Muscle layer of colon (tissue), 2 donors: ENCODE measurements around the gene C3orf80.
"Not testable (repeated sequence)": the region's sequence is repeated elsewhere in the genome, so short reads cannot be mapped to it uniquely, and the experiment has no call there.

Experiments used
- H3K27ac ChIP-seq: one replicate; pipeline ENCODE4 v1.7.0; 2013; ENCODE audit warnings: low read depth, mild to moderate bottlenecking, low read length, moderate library complexity
- H3K27me3 ChIP-seq, 2 donors: one replicate each; pipeline ENCODE4 v1.7.0; 2013; ENCODE audit warnings: low read length in 2 of 2, mild to moderate bottlenecking in 2 of 2; ENCODE audit not compliant: insufficient read depth in 2 of 2, control insufficient read depth in 1 of 2
- H3K36me3 ChIP-seq: one replicate; pipeline ENCODE4 v1.7.0; 2013; ENCODE audit warnings: mild to moderate bottlenecking, low read length; ENCODE audit not compliant: insufficient read depth
- H3K4me1 ChIP-seq: one replicate; pipeline ENCODE4 v1.7.0; 2013; ENCODE audit warnings: mild to moderate bottlenecking, low read length; ENCODE audit not compliant: insufficient read depth
- H3K4me3 ChIP-seq, 2 donors: one replicate each; pipeline ENCODE4 v1.7.0; 2013; ENCODE audit warnings: low read length in 2 of 2, low read depth in 1 of 2, mild to moderate bottlenecking in 1 of 2, moderate library complexity in 1 of 2
- H3K9ac ChIP-seq: one replicate; pipeline ENCODE4 v1.7.0; 2013; ENCODE audit warnings: low read length
- H3K9me3 ChIP-seq: one replicate; pipeline ENCODE4 v1.7.0; 2013; ENCODE audit warnings: mild to moderate bottlenecking, low read length
- donor health status: abdominal sarcoma.
- donor health status: Adenocarcinoma of cecum.

Gene C3orf80

DNA sequence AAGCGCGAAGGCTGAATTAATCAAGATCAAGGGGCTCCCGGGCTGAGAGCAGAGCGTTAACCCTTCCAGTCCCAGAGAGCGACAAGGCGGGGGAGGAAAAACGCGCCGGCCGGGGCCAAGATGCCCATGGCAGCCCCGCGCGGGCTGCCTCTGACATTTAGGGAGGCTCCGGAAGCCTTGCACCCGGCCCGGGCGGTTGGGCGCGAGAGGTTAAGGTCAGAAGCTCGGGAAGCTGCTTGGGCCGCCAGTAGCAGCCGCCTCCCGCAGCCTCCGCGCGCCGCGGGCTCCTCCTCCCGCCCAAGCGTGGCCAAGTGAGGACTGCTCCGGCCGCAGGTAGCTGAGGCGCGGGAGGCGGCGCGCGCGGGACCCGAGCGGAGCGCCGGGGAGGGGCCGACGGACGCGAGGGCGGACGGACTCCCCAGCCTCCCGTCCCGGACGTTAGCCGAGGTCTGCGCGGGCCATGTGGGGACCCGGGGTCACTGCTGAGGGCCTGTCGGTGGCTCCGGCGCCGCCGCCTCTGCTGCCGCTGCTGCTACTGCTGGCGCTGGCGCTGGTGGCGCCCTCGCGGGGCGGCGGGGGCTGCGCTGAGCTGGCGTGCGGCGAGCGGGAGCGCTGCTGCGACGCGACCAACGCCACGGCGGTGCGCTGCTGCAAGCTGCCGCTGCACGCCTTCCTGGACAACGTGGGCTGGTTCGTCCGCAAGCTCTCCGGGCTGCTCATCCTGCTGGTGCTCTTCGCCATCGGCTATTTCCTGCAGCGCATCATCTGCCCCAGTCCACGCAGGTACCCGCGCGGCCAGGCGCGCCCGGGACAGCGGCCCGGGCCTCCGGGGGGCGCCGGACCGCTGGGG, at the start of gene C3orf80:
C3orf80 (plus strand) TSS at position 247 of the 850 bp plus-strand sequence; CDS start at position 461, 214 bp downstream.
- H3K4me3 ChIP-seq: peak within 1 kb of the TSS; percentile 51 to 73
- peaks cover 16% of the 10 kb centered on the region for H3K4me1 ChIP-seq
- peak within 1 kb of the TSS; percentile 68 for H3K9ac ChIP-seq
- peak within 1 kb of the TSS; percentile 65 for H3K27ac ChIP-seq
- no peaks in the 10 kb centered on the region for H3K36me3 ChIP-seq
- H3K9me3 ChIP-seq: no peaks in the 10 kb centered on the region
- peaks cover 0 to 4% of the 10 kb centered on the region in 2 donors for H3K27me3 ChIP-seq

DNA sequence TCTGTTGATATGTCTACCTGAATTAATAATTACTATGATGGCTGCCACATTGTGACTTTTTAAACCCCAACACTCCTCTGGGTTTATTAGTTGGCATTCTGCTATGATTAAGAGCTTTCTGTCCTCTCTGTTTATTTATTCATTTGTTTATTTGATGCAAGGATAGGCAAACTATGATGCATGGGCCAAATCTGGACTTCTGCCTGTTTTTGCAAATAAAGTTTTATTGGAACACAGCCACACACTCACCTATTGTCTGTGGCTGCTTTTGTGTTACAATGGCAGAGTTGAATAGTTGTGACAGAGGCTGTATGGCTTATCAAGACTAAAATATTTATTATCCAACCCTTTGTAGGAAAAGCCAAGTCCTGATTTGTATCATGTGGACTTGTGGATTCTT, 48.3 kb upstream of the C3orf80 start:
- no peaks in the 10 kb centered on the region for H3K36me3 ChIP-seq
- no peaks in the 10 kb centered on the region for H3K27me3 ChIP-seq
- H3K9ac ChIP-seq: no peak overlapping the region
- no peaks in the 10 kb centered on the region for H3K9me3 ChIP-seq
- H3K27ac ChIP-seq: no peak overlapping the region
- H3K4me1 ChIP-seq: peaks cover 24% of the 10 kb centered on the region
- no peak overlapping the region for H3K4me3 ChIP-seq

DNA sequence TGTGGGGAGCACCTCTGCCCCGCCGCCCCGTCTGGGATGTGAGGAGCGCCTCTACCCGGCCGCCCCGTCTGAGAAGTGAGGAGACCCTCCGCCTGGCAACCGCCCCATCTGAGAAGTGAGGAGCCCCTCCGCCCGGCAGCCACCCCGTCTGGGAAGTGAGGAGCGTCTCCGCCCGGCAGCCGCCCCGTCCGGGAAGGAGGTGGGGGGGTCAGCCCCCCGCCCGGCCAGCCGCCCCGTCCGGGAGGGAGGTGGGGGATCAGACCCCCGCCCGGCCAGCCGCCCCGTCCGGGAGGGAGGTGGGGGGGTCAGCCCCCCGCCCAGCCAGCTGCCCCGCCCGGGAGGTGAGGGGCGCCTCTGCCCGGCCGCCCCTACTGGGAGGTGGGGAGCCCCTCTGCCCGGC, 46.6 kb upstream of the C3orf80 start:
- H3K4me3 ChIP-seq, H3K9ac ChIP-seq, H3K9me3 ChIP-seq, H3K27me3 ChIP-seq, H3K27ac ChIP-seq, H3K36me3 ChIP-seq: not testable (repeated sequence)
- peaks cover 33% of the 10 kb centered on the region for H3K4me1 ChIP-seq

DNA sequence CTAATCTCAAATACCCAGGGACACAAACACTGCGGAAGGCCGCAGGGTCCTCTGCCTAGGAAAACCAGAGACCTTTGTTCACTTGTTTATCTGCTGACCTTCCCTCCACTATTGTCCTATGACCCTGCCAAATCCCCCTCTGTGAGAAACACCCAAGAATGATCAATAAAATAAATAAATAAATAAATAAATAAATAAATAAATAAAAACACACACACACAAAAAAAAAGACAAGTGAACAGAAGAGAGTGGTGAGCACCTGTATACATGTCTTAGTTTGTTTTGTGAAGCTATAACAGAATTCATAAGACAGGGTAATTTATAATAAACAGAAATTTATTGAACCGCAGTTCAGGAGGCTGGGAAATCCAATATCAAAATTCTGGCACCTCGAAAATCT, 45.8 kb upstream of the C3orf80 start:
- Histone ChIP-seq H3K27ac (peak overlapping the region; percentile 69), H3K4me1 (peaks cover 38% of the 10 kb centered on the region)
- not testable (repeated sequence) for H3K9ac ChIP-seq, H3K4me3 ChIP-seq, H3K27me3 ChIP-seq, H3K9me3 ChIP-seq, H3K36me3 ChIP-seq

DNA sequence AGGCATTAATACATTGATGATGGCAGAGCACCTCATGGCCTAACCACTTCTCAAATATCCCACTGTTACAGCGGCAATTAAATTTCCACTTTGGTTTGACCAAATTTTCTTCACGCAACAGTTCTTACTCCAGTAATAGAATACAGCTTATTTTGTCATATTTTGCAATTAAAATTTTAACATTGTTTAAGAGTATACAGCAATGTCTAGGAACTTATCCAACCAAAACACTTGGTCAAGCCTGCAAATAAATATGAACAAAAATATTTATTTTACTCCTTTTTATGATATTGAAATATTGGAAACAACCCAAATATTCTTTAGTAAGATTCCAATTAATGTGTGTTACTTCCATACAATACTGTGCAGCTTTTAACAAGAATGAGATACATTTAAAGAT, 45.3 kb upstream of the C3orf80 start:
- Histone ChIP-seq H3K4me3 (no peak overlapping the region), H3K27ac (peak overlapping the region; percentile 69), H3K27me3 (no peaks in the 10 kb centered on the region), H3K9me3 (no peaks in the 10 kb centered on the region), H3K4me1 (peaks cover 43% of the 10 kb centered on the region), H3K36me3 (no peaks in the 10 kb centered on the region), H3K9ac (no peak overlapping the region)

DNA sequence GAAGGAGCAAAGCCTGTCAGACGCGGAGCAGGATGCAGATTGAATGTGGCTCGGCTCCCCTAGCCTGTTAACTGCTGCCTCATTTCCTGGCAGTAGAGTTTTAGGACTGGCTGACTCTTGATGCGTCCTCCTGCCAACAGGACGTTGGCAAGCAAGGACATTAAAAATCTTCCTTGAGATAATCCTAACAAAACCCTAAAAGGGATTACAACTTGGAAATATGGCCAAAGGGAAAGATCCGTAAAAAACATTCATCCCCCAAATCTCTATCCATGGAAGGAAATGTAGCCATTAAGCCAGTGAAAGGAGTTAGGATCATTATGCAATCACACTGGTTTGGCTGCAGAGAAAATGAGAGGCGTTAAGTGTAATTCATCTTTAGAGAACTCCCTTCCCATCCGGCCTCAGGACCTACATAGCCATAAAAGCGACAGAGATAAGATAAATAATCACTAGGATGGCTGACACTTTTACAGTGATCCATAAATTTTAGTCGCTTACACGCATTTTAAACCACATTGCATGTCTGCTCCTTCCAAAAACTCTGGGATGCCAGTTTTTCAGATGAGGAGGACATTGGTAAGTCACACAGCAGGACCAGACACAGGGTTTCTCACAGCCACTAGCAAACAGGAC, 44.5 kb upstream of the C3orf80 start:
- Histone ChIP-seq H3K27me3 (no peaks in the 10 kb centered on the region), H3K27ac (peak overlapping the region; percentile 69), H3K4me1 (peaks cover 51% of the 10 kb centered on the region), H3K36me3 (no peaks in the 10 kb centered on the region), H3K9ac (no peak overlapping the region), H3K9me3 (no peaks in the 10 kb centered on the region), H3K4me3 (peak overlapping the region in 1 of 2 donors; percentile 35)

DNA sequence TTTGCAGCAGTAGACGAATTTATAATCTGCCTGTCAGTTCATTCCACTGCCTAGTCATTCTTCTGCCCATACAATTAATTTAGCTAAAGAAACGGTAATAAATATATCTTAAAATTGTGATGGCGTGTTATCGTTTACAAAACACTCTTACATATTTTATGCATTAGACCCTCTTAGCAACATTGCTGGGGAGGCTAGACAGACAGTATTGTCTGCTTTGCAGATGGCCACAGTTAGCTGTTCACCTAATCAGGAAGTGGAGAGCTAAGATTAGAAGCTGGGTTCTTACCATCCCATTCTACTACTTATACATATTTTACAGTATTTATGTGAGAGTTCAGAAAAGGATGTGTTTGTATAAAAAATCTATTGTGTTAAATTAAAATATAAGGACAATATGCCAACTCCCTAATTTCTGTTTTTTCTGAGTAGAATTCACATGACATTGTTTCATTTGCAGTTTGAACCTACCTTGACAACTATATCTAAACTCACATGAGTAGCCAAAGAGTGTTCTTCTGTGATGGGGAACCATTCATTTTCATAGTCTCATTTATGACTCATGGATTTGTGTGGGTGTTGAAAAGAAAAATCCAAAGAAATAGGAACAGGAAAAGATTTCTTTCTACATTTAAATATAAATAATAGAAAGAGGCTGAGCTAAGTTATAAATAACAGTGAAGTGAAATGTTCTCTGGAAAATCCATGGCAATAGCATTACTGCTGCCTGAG, 41.7 kb upstream of the C3orf80 start:
- H3K9ac ChIP-seq: no peak overlapping the region
- no peaks in the 10 kb centered on the region for H3K36me3 ChIP-seq
- no peaks in the 10 kb centered on the region for H3K27me3 ChIP-seq
- no peaks in the 10 kb centered on the region for H3K9me3 ChIP-seq
- H3K4me3 ChIP-seq: no peak overlapping the region
- H3K4me1 ChIP-seq: peaks cover 64% of the 10 kb centered on the region
- H3K27ac ChIP-seq: peak overlapping the region; percentile 64

DNA sequence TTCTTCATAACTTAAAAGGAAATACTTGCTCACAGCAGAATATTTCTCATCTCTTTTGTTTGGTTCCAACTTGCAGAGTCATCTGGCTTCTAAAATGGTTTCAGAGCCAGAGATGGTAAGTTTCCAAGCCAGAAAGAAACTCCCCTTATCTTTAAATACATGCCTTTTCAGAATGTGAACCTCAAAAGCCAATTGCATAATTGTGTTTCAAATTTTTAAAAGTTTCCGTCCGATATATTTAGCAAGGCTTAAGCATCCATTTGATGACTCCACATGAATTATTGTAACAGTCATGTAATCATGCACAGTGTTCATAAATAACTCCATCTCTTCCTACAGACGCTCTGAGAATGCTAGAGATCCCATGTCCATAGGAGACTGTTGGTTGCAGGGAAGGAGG, 40.6 kb upstream of the C3orf80 start:
- Histone ChIP-seq H3K27ac (peak overlapping the region; percentile 64), H3K4me1 (peaks cover 63% of the 10 kb centered on the region), H3K9me3 (no peaks in the 10 kb centered on the region), H3K36me3 (no peaks in the 10 kb centered on the region), H3K9ac (no peak overlapping the region), H3K4me3 (no peak overlapping the region), H3K27me3 (no peaks in the 10 kb centered on the region)

DNA sequence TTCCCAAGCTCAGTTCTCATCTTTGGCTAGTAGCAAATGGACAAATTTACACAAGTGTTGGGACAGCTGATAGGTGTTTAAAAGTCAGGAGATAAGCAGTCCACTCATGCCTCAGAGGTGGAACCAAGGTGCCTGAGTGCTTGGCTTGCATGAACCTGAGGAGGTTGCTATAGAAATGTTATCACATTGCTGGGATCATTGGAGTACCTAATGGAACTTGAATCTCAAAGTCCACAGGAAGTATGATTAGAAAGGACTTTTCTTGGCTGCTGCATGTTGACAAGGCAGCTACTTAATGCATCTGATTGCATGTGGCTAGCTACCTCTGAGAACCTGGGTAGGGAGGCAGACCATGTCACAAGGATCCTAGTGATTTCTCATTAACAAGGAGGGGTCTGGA, 39.5 kb upstream of the C3orf80 start:
- Histone ChIP-seq H3K4me3 (no peak overlapping the region), H3K9me3 (no peaks in the 10 kb centered on the region), H3K36me3 (no peaks in the 10 kb centered on the region), H3K9ac (no peak overlapping the region), H3K4me1 (peaks cover 52% of the 10 kb centered on the region), H3K27me3 (no peaks in the 10 kb centered on the region), H3K27ac (no peak overlapping the region)

DNA sequence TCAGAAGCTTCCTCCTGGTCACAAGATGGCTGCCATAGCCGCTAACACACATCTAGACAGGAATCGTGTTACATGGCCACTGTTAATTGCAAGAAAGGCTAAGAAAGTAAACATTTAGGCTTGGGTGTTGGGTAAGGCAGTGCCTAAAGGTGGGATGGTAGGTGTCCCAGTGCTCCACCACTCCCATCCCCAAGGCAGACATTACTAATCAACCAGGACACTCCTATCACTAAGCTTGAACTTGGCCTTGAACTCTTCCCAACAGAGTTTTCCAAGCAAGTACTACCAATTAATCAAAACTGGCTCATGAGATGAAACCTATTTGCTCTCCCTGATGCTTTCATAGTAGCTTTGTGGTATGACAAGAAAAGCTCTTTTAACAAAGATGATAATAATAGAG, 37.9 kb upstream of the C3orf80 start:
- Histone ChIP-seq H3K9me3 (no peaks in the 10 kb centered on the region), H3K9ac (no peak overlapping the region), H3K4me3 (no peak overlapping the region), H3K27ac (peak overlapping the region; percentile 3), H3K4me1 (peaks cover 40% of the 10 kb centered on the region), H3K27me3 (no peaks in the 10 kb centered on the region), H3K36me3 (no peaks in the 10 kb centered on the region)

DNA sequence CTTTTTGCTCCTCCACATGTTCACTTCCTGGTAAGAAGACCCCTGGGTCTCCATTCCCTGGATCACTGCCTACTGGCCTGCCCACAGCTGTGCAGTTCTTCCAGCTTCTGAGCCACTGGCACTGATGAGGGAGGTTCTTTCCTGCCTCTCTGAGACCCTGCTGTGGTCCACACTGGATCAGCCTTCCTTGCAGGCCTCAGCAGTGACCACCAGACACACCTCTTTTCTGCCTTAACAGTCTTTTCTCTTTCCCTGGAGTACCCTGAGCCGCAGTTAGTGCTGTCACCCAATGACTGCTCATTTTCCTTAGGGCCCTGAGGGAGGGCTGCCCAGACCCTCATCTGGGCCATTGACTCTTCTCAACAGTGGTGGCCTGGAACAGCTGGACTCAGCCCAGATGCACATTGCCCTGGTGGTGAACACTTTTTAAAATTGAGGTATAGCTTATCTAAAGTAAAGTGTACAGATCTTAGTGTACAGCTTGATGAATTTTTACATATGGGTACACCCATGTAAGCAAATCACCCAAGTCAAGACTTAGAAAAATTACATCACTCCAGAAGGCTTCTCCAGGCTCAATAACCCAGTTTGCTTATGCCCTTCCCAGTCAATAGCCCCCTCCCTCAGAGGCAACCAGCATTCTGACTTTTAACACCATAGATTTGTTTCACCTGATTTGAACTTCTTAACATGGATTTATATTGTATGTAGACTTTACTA, 32.8 kb upstream of the C3orf80 start:
- peaks cover 9% of the 10 kb centered on the region for H3K4me1 ChIP-seq
- no peaks in the 10 kb centered on the region for H3K27me3 ChIP-seq
- H3K9me3 ChIP-seq: no peaks in the 10 kb centered on the region
- no peaks in the 10 kb centered on the region for H3K36me3 ChIP-seq
- no peak overlapping the region for H3K9ac ChIP-seq
- H3K27ac ChIP-seq: no peak overlapping the region
- no peak overlapping the region for H3K4me3 ChIP-seq
